ENCODE measurements around the gene GATA2.

DNA sequence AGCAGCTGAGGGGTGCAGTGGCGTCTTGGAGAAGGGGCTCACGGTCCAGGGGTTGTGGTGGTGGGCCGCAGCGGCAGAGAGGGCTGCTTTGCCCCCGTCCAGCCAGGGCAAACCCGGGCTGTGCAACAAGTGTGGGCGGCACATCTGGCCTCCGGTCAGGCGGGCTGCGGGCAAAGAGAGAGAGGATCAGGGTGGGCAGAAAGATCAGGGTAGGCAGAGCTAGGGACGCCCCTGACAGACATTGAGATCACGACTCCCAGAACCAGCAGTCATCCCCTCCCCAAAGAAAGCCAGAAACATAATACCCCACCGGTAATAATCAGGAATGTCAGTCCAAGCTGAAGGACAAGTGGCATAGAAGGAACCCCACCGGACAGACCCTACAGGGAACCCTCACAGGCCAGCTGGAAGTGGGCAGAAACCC is 6.8 kb downstream of the GATA2 start:
- TF ChIP-seq, protein P1, sequence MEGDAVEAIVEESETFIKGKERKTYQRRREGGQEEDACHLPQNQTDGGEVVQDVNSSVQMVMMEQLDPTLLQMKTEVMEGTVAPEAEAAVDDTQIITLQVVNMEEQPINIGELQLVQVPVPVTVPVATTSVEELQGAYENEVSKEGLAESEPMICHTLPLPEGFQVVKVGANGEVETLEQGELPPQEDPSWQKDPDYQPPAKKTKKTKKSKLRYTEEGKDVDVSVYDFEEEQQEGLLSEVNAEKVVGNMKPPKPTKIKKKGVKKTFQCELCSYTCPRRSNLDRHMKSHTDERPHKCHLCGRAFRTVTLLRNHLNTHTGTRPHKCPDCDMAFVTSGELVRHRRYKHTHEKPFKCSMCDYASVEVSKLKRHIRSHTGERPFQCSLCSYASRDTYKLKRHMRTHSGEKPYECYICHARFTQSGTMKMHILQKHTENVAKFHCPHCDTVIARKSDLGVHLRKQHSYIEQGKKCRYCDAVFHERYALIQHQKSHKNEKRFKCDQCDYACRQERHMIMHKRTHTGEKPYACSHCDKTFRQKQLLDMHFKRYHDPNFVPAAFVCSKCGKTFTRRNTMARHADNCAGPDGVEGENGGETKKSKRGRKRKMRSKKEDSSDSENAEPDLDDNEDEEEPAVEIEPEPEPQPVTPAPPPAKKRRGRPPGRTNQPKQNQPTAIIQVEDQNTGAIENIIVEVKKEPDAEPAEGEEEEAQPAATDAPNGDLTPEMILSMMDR (IDR thresholded peaks at IDR 0.05; ENCODE audit: low read depth, low read length), result no peak
- TF ChIP-seq POLR2A (IDR thresholded peaks at IDR 0.05; ENCODE audit: extremely low read depth, insufficient read length) (no peak), MYC (IDR thresholded peaks at IDR 0.05; ENCODE audit: low read depth, low read length) (no peak)
- TF ChIP-seq, protein P2, sequence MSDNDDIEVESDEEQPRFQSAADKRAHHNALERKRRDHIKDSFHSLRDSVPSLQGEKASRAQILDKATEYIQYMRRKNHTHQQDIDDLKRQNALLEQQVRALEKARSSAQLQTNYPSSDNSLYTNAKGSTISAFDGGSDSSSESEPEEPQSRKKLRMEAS (IDR thresholded peaks at IDR 0.05; ENCODE audit: low read depth, low read length), result no peak

All from NB4 (cell line).